Measurements from ENCODE around the gene PACRG. TPM values are rescaled to one million over a fixed set of nuclear protein-coding genes. Genes with fewer than 3 reads are reported as not detected.

The PACRG gene
- polyA plus RNA-seq, 4 donors: 10.9 to 21.0 (median 15.7) TPM

DNA sequence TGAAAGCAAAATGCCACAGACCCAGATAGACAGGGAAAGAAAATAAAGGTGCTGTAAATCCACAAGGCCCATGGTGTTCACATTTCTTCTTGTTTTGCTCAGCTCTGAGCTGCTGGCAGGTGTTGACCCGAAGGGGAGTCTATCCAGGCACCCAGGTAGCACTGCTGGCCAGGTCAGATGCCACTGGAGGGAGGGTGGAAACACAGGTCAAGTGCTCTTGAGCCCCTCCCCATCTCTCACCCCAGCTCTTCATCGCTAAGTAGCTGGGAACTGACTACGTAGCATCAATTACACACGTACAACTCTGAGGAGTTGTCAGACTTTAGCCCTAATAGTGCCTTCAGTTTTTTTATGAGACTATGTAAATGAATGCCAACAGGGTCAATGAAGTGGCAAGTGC, 399.0 kb downstream of the PACRG start:
- DNase-seq (ENCODE audit: low read depth in 4 of 4, low spot score in 3 of 4): no peak

DNA sequence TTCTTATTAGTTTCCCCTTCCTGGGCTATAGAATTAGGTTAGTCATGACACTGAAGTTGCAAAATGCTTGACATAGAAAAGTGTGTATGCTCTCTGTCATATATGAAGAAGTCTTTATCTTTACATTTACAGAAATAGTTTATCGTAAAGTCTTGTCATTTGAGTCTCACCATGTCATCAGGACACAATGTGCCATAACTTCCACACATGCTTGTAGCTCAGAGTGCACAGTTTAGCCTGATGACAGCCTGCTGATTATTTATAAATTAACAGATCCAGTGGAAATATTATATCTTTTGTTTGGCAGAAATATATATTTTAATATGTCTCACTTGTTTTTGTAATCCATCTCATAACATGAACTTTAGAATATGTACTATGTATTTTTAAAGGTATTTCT, 399.8 kb downstream of the PACRG start:
- no peak for DNase-seq (ENCODE audit: low read depth in 4 of 4, low spot score in 3 of 4)

DNA sequence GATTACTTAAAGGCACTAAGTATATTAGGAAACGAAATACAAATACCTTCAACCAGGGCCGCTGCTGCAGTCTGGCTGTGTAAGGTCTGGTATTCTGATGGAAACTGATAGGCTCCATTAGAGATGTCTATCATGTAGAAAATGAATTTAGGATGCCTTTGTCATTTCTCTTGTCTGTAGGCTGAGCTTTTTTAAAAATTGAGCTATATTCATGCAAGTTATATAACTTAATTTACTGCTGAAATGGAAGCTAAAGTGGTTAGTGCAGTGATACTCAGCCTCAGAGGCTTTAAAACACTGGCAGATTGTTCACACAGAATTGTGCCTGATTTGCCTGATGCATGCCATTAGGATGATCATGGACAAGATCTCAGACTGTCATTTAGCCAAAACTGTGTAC, 400.6 kb downstream of the PACRG start:
- DNase-seq (ENCODE audit: low read depth in 4 of 4, low spot score in 3 of 4): no peak

DNA sequence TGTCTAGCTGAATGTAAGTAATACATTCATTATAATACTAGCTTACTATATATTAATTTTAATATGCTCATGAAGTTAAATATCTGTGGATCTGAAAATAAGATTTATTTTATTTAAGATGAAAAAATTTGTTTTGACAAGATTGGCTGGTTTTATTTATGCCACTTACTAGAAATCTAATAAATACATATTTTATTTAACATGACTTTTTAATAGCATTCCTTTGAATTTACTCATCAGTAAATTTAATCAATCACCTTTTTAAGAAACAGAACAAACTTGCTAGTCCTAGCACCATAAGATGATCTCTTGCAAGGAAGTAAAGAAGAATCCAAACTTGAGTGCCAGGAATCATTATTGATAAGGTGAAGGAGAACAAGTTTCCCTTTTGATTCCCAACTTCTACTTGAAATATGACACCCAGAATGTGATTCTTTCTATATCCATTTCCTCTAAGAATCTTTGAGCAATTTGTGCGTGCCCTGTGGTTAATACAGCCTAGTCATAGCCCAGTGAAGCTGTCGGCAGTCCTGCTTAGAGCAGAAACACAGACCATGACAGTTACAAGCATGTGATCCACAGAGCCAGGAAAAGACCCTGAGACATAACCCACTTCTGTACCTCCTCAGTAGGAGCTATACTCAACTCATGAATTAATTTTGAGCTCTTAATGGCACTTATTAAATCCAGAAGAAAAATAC, 404.4 kb downstream of the PACRG start:
- no peak for DNase-seq (ENCODE audit: low read depth in 4 of 4, low spot score in 3 of 4)

DNA sequence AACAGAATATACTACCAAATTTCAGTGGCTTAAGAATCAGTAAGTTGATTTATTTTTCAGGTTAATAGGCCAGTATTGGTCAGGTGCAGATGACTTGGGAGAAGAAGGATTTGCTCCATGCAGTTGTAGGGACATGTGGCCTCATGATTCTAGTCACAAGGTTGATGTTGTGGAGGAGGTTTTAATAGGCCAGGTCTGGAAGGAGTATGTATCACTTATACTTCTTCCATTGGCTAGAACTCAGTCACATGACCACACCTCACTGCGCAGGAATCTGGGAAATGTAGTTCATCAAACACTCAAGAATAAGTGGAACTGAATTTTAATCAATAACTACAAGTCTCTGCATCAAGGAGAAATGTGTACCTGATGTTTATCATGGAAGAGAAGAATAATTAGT, 405.2 kb downstream of the PACRG start:
- no peak for DNase-seq (ENCODE audit: low read depth in 4 of 4, low spot score in 3 of 4)

DNA sequence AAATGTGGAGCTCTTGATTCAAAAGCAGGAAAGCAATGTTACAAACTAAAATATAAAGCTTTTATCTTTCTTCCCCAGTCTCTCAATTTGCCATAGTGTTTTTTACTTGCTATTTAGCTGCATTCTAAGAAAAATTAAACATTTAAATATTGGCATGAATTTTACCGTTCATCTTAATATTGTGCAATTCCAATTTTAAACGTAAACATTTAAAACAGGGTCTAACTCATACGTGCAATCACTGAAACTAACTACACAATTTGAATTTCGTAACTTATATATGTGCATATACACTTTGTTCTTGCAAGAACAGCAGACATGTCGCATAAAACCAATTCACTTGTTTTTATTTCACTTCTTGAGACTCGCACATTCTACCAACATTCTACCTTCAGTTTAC, 405.9 kb downstream of the PACRG start:
- no peak for DNase-seq (ENCODE audit: low read depth in 4 of 4, low spot score in 3 of 4)

DNA sequence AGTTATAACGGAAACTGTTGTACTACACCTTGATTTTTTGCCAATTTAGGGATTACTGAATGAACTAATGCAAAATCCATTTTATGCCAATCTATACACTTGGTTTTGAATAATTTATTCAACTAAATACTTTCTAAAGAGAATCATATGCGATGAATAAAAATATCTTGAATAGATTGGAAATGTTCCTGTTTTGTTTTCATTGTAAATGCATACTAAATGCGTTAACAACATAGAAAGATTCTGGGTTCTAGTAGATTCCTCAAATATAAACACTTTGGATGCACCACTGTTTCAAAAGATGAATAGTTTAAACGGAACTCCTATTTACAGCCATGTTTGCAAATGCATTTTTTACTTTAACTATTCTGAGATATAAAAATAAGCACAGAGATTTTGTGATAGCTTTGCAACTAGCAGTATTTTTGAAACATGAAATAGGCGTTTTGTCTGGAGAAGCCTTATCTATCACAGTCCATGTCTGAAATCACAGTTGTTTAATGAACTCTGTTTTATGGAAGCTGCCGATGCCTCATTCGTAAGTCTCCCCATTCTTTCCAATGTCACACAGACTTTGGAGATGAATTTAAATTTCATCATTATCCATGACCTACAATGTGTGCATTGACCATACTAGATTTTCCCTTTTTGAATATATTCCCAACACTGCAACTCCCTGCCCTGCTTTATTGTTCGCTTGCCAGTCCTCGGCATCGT, 409.1 kb downstream of the PACRG start:
- DNase-seq (ENCODE audit: low read depth in 4 of 4, low spot score in 3 of 4): no peak

DNA sequence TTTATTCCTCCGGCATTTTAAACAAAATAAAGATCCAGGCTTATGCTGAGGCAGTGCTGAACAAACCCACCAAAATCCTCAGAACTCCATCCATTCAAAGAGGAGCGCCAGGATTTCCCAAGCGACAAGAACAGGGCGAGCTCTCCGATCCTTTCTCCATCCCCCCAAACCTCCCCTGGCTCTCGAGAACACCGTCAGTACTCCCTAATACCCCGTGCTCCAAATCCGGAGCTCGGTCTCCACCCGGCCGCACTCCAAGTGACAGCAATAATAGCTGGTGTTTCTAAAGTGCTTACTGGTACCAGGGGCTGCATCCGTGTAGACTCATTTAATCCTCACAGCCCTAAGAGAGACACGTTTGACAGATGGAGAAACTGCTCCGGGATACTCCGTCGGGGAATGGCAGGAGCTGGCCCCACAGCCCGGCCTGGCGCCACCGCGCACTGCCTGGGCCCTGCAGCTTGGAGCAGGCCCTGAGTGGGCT, 409.7 kb downstream of the PACRG start:
- DNase-seq (ENCODE audit: low read depth in 4 of 4, low spot score in 3 of 4): no peak

DNA sequence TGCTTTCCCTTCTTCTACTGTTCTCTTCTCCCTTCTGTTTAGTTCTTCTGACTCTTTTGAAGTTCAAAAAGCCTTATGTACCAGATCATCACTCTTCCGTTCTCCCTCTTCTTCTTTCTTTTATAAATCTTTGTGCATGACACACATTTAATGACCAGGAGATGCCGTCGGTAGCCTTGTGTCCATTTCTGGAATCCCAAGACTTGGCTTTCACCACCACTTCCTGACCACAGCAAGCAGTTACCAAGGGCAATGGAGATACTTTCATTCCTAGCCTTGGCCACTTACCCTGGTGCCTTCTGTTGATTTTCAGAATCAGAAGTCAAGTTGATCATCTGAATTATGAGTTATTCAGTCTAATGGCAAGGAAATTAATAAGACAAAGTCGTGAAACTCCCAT, 418.3 kb downstream of the PACRG start:
- no peak for DNase-seq (ENCODE audit: low read depth in 4 of 4, low spot score in 3 of 4)

DNA sequence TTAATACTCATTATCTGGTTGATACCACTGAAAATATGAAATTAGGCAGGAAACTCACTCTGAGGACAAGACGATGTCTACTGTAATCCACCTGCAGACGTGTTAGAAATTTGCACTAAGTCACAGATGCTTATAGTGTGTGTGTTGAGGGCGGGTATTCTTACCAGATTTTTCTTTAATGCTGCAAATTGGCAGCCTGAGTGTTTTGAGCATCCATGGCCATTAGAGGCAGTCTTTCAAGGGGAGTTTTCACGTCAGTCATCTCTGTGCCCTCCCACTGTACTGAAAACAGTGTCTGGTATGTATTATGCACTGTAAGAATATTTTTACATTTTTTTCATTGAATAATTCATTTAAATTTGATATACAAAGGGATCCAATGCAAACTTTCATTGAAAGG, 420.2 kb downstream of the PACRG start:
- no peak for DNase-seq (ENCODE audit: low read depth in 4 of 4, low spot score in 3 of 4)

DNA sequence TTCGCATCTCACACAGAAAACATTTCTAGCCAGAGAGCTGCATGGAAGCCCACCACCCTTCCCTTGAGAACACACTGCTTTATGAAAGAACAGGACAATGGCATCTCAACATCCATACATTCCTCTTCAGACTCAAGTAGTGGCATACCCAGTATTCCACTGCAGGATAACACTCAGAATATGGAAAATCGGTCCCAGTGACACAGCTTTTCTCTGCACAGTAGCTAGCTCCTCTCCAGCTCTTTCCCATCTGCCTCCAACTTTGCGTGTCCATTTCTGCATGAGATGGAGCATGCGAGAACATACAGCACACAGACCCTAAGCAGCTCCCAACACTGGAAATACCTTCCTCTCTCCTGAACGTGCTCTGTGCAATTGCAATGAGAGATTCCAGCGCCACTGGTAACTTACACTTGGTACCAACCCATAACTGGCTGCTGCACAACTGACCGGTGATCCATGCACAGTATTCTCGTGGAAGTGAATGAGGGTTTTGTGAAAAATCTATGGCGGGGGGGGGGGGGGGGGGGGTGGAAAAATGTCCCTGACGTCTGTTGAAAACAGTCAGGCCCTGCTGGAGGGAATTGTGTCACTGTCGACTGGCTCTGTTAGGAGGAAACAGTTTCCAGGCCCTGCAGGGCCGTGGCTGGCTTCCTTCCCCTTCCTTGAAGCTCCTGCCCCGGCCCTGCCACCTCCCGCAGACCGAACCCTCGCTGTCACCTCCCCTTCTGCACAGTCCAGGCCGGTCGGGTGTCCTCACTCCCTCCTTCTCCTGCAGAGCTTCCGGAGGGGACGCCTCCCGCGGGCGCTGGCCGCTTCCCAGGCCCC, 420.9 kb downstream of the PACRG start:
- DNase-seq (ENCODE audit: low read depth in 4 of 4, low spot score in 3 of 4): no peak

DNA sequence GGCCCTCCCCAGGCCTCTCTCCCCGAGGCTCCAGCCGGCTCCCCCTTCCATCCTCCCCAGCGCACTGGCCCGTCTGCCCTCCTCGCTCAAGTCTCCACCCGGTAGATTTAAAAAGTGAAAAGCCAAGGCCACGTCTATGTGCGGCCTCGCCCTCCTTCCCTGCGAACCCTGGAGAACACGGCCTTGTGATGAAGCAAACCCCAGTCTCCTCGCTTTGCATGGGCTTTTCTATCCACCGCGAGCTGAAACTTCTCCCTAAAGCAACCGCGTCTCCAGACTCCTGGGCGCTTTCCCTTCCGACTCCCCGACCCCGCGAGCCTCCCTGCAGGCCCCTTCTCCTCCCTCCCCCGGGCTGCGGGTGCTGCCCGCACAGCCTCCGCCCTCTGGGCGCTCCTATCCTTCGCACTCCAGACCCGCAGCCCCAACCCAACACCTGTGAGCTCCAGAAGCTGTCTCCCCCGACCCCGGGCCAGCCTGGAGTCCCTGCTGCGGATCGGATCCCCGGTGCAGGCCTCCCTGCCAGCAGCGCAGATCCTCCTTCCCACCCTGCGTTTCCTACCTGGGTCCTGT, 421.6 kb downstream of the PACRG start:
- DNase-seq (ENCODE audit: low read depth in 4 of 4, low spot score in 3 of 4): no peak

DNA sequence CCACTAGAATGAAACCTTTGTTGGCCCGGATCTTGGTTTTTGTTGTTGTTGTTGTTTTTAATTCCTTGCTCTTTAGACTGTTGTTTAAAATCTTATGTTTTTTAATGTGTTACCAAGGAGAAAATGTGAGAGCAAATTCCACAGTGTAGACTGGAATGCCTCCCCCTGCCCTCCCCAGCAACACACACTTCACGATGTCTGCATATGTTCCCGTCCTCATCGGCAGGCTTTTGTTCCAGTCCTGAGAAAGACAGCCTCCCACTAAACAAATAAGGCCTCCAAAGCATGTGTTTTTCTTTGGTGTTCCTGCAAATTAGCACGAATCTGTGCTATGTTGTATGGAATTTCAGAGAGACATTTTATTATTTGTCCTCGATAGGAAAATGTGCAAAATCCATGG, 423.4 kb downstream of the PACRG start:
- DNase-seq (ENCODE audit: low read depth in 4 of 4, low spot score in 3 of 4): peak in 1 of 4 donors; percentile 10

DNA sequence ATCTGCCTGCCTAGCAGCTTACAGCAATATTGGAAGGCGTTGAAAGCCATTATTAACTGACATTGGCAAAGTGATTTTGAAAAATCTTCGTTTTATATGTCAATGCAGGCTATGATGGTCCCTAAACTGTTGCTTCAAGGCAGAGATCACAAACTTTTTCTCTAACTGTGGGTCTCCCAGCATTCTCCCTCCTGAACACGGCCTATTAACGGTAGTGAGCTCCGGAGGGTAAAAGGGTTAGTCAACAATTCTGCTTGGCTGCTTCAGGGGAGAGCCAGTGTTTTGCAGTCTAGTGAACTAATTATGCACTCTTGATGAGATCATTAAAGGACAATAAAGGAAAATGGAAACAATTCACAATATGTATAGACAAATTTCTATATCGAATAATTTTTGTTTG, 424.9 kb downstream of the PACRG start:
- DNase-seq (ENCODE audit: low read depth in 4 of 4, low spot score in 3 of 4): no peak

DNA sequence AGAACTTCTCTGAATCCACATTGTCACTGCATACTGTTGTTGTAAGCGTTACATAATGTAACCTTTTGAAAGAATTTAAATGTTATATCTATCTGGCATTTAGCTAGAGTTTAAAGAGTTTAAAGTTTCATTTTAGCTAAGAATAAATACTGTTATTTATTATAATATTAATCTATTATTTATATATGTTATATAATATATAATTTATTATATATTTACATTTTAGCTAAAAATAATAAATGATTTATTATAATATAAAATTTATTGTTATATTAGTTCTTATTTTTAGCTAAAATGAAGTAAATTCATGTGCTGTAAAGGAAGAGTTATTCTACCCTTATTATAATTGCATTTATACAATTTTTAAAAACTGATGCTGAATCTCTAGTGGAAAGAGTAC, 431.3 kb downstream of the PACRG start:
- no peak for DNase-seq (ENCODE audit: low read depth in 4 of 4, low spot score in 3 of 4)

DNA sequence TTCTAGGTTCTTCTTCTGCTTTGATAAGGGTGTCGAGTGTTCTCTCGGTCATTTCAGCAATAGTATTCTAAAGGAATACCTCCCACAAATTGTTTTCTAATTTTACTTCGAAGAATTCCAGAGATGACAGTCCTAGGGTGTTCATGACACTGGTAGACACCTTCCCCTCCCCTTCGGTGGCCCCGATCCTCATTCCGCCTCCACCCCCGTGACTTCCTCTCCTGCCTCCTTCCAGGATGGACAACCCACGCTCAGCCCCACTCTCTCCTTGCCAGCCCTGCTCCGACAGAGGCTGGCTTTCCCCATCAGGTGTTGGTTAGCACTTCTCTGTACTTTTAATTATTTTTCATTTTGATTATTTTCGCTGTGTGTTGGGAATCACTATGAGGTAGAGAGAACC, 431.9 kb downstream of the PACRG start:
- DNase-seq (ENCODE audit: low read depth in 4 of 4, low spot score in 3 of 4): no peak

DNA sequence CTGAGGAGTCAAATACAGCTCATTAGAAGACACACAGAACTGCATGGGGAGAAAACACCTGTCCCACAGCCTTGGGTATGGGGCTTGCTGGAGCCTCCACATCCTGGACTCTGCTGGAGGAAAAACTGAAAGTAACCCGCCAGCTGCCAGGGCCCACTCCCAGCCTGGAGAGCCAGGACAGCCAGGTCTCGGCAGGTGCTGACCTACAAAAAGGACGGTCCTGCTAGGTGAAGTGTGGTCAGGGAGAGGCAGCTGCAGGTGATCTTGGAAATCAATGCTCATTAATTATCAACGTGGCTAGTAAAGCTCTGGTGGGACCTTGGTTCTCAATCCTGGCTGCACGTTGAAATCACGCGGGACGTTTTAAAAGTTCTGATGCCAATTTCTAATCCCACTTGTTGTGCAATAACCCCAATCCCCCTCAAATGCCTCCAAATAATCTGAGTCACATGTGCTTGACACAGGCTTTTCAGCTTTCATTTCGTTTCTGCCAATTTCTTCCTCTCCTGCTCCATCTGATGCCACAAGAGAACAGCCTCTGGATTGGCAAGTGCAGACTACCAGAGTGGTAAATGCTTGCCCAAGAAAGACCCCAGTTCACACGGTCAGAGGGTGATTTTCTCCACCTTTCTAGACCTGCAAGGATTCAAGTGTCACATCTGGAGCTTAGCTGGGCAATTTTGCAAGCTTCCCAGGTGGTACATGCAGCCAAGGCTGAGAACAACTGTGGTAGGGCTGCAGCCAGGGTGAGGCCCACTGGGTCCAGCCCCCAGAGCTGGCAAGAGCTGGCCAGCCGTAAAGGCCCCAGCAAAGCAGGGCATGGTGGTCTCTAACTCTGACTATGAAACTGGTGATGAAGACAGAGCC, 434.5 kb downstream of the PACRG start:
- no peak for DNase-seq (ENCODE audit: low read depth in 4 of 4, low spot score in 3 of 4)

DNA sequence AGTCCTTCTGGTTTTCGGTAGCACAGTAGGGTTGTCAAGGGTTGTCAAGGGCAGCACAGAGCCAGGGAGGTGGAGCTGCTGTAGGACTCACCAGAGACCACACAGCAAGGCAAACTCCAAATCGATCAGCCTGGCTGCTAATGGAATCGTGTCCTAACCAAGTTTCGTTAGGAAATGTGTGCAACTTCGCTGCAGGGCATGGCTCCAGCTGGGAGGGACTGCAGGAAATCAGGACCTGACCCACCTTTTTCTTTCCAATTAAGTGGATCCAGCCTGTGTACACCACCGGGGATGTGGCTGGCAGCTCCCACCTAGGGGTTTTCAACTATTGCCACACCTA, 435.1 kb downstream of the PACRG start:
- no peak for DNase-seq (ENCODE audit: low read depth in 4 of 4, low spot score in 3 of 4)

DNA sequence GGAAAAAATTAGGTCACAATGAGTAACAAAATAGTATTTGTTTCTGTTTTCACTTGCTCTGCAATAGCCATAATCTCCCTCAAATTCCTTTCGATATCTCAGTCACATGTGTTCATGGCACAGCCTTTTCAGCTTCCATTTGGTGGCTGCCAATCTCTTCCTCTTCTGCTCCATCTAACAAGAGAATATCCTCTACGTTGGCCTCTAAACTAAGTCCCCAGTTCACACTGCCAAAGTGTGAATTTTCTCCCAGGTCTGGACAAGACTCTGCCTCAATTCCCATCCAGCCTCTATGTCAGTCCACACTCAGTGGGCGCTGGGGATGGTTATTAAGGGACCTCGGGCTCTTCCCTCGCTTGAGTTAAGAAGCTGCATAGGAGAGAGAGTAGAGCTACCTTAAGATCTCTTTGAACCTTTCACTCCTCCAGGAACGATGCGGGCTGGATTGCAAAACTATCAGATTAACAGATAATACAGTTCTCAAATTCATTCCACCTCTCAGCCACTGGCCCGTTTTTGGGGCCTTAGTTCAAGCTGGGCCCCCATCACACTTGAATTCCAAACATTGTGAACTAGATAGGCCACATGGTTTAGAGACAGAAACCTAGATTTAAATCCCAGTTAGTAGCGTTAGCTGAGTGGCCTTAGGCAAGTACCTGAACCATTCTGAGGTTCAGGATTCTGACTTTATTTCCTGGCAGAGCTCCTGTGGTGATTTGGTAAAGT, 436.6 kb downstream of the PACRG start:
- DNase-seq (ENCODE audit: low read depth in 4 of 4, low spot score in 3 of 4): no peak
